Endothelial cell of umbilical vein (primary cell): Measurements from ENCODE around the gene MRM2. TPM values are rescaled to one million over a fixed set of nuclear protein-coding genes. Genes with fewer than 3 reads are reported as not detected.

Source experiments
- Bru-seq: library from RNA; stranded (reverse); fragments of 400-500 nt; gene quantifications from one replicate; lab custom pipeline; 2021; lab: Mats Ljungman, UMichigan
- BruChase-seq, 2 experiments: library from RNA; stranded (reverse); fragments of 400-500 nt; gene quantifications; one replicate each; lab custom pipeline; 2021; lab: Mats Ljungman, UMichigan
- BruUV-seq: library from RNA; stranded (reverse); fragments of 400-500 nt; replicated peaks from 2 replicates; lab custom pipeline; 2021; lab: Mats Ljungman, UMichigan
- CTCF ChIA-PET: fragments of 300-600, 350-600 bp; sonication (Branson Sonifier 250); formaldehyde crosslinking; loops from one replicate; lab custom pipeline; 2021; ENCODE audit warnings: antibody characterized with exemption, inconsistent platforms; lab: Charles Lee
- POLR2A ChIA-PET: fragments of 300-600, 350-600 bp; sonication (Branson Sonifier 250); formaldehyde crosslinking; loops from one replicate; lab custom pipeline; 2021; ENCODE audit warnings: antibody characterized with exemption, inconsistent platforms; lab: Charles Lee
- DNase-seq: peaks from one replicate; pipeline ENCODE4 v3.0.0-alpha.2; 2011; ENCODE audit warnings: low read depth, low spot score
- FAIRE-seq: peaks from 2 replicates; lab custom pipeline; 2011; peaks lifted over from hg19 to GRCh38; lab: Jason Lieb, UNC
- H2AFZ ChIP-seq: 2 replicates; pipeline ENCODE4 v1.6.0; 2012; ENCODE audit warnings: low read depth, low read length, control low read depth, inconsistent platforms
- H3K27ac ChIP-seq: 2 replicates; pipeline ENCODE4 v1.5.1; 2011; ENCODE audit warnings: low read depth, mild to moderate bottlenecking, control low read depth, low read length, moderate library complexity; ENCODE audit not compliant: insufficient read depth
- H3K27me3 ChIP-seq, 2 experiments: 2 replicates each; pipeline versions ENCODE4 v1.6.0 to v1.6.1; 2011; ENCODE audit warnings: low read length in 2 of 2, mixed read lengths in 1 of 2; ENCODE audit not compliant: control insufficient read depth in 2 of 2, insufficient read depth in 2 of 2
- H3K36me3 ChIP-seq, 2 experiments: 2 replicates in 1 of 2; 3 replicates in 1 of 2; pipeline ENCODE4 v1.5.1; 2011; ENCODE audit warnings: low read length in 2 of 2, mild to moderate bottlenecking in 1 of 2, moderate library complexity in 1 of 2; ENCODE audit not compliant: control insufficient read depth in 2 of 2, insufficient read depth in 2 of 2; ENCODE audit errors: extremely low read depth in 1 of 2
- H3K4me1 ChIP-seq: 3 replicates; pipeline ENCODE4 v1.5.1; 2011; ENCODE audit warnings: mild to moderate bottlenecking, low read length; ENCODE audit not compliant: control insufficient read depth, insufficient read depth; ENCODE audit errors: extremely low read depth
- H3K4me2 ChIP-seq: 2 replicates; pipeline ENCODE4 v1.6.1; 2011; ENCODE audit warnings: low read length, control low read depth, mixed read lengths; ENCODE audit not compliant: insufficient read depth
- H3K4me3 ChIP-seq, 3 experiments: fragments of 200-600 bp in 1 of 3; sonication (generic), shearing (Covaris generic) in 1 of 3; replicated peaks in 1 of 3; 2 replicates each; pipeline ENCODE4 v1.5.1; 2011 to 2016; ENCODE audit warnings: control low read depth in 3 of 3, low read length in 3 of 3, mild to moderate bottlenecking in 2 of 3, inconsistent platforms in 1 of 3, low read depth in 1 of 3, moderate library complexity in 1 of 3; ENCODE audit not compliant: insufficient read depth in 1 of 3
- H3K79me2 ChIP-seq: 2 replicates; pipeline ENCODE4 v1.6.0; 2012; ENCODE audit warnings: low read length, inconsistent platforms; ENCODE audit not compliant: control insufficient read depth, insufficient read depth
- H3K9ac ChIP-seq: replicated peaks from 2 replicates; pipeline ENCODE3; 2011; ENCODE audit warnings: low read length, control low read depth; ENCODE audit not compliant: insufficient read depth; ENCODE audit errors: extremely low read depth
- H3K9me1 ChIP-seq: replicated peaks from 3 replicates; pipeline ENCODE4 v1.6.0; 2011; ENCODE audit warnings: mild to moderate bottlenecking, low read length; ENCODE audit not compliant: control insufficient read depth, insufficient read depth; ENCODE audit errors: extremely low read depth
- H3K9me3 ChIP-seq: replicated peaks from 2 replicates; pipeline ENCODE4 v1.5.1; 2012; ENCODE audit warnings: low read length, inconsistent platforms; ENCODE audit not compliant: control insufficient read depth, insufficient read depth
- H4K20me1 ChIP-seq: replicated peaks from 2 replicates; pipeline ENCODE3; 2011; ENCODE audit warnings: mild to moderate bottlenecking, low read length; ENCODE audit not compliant: control insufficient read depth, insufficient read depth; ENCODE audit errors: extremely low read depth
- FOS ChIP-seq: IDR thresholded peaks from 2 replicates; pipeline ENCODE4 v1.6.1; 2011; ENCODE audit warnings: mild to moderate bottlenecking, low read length, moderate library complexity, borderline replicate concordance; ENCODE audit not compliant: insufficient read depth
- MAX ChIP-seq: IDR thresholded peaks from 2 replicates; pipeline ENCODE4 v1.6.1; 2011; ENCODE audit not compliant: insufficient read depth, insufficient read length
- MYC ChIP-seq: IDR thresholded peaks from one replicate; pipeline ENCODE4 v1.6.1; 2011; ENCODE audit warnings: mild to moderate bottlenecking, low read depth, low read length
- POLR2A ChIP-seq: IDR thresholded peaks from 2 replicates; pipeline ENCODE4 v1.6.1; 2012; ENCODE audit warnings: low read depth, mild to moderate bottlenecking, control low read depth, low read length
- POLR2AphosphoS5 ChIP-seq: IDR thresholded peaks from 2 replicates; pipeline ENCODE4 v1.6.1; 2012; ENCODE audit warnings: low read depth, mild to moderate bottlenecking, control low read depth, low read length, moderate library complexity; ENCODE audit not compliant: insufficient read depth
- dilution Hi-C: fragments of 300-500 bp; cut with MboI; formaldehyde crosslinking; loops from one replicate; pipeline ENCODE4 v1.15.0; 2019; ENCODE audit warnings: low sequenced_read_pairs; ENCODE audit not compliant: extremely low pct_ligation_motif_present
- intact Hi-C: fragments of 100-400 bp; cut with micrococcal nuclease; formaldehyde crosslinking; loops from one replicate; pipeline ENCODE4 v1.10.0; 2022
- long read RNA-seq: library from polyadenylated mRNA; stranded (forward); transcript quantifications from one replicate; pipeline ENCODE4 v2.0.0, GENCODE V29; 2021
- polyA minus RNA-seq, 3 experiments: library from RNA; depleted of rRNA, polyadenylated mRNA; stranded (reverse); fragments of >200 nt; gene quantifications; 1 replicate in 1 of 3; 2 replicates in 2 of 3; pipeline ENCODE4 v1.2.3, GENCODE V29; 2011
- polyA plus RNA-seq, 4 experiments: library from polyadenylated mRNA; depleted of rRNA in 3 of 4; stranded (reverse) in 3 of 4; unstranded in 1 of 4; fragments of >200 nt; gene quantifications; 2 replicates each; pipeline versions ENCODE4 v1.2.1 to v1.2.3, GENCODE V29; 2011 to 2012; ENCODE audit warnings: missing spikeins in 1 of 4
- total RNA-seq: library from RNA; stranded (reverse); gene quantifications from 2 replicates; pipeline ENCODE4 v1.2.3, GENCODE V29; 2021
- TF ChIP-seq, protein P1 (sequence below), 2 donors: IDR thresholded peaks; 1 replicate in 1 of 2; 2 replicates in 1 of 2; pipeline ENCODE4 v1.5.1; 2011; ENCODE audit warnings: low read length in 2 of 2, mild to moderate bottlenecking in 2 of 2, moderate library complexity in 2 of 2, control low read depth in 1 of 2, inconsistent platforms in 1 of 2, low read depth in 1 of 2; ENCODE audit not compliant: insufficient read depth in 1 of 2; ENCODE audit errors: extremely low read depth in 1 of 2

Gene MRM2
- total RNA-seq: 20.8 and 21.3 TPM in 2 replicates
- 8.2 and 10.6 TPM in 2 replicates for polyA plus RNA-seq
- polyA plus RNA-seq (2011; cell fraction: cytosol; rRNA removed): 12.9 and 15.6 TPM in 2 replicates
- 6.6 and 8.0 TPM in 2 replicates for polyA plus RNA-seq (2011; cell fraction: nucleus; rRNA removed)
- 15.3 and 18.3 TPM in 2 replicates for polyA plus RNA-seq (2012)
- 10.1 and 12.2 TPM in 2 replicates for polyA minus RNA-seq
- 12.2 TPM for polyA minus RNA-seq (2011; cell fraction: cytosol; rRNA and poly(A)+ RNA removed)
- 2.6 and 4.6 TPM in 2 replicates for polyA minus RNA-seq (2011; cell fraction: nucleus; rRNA and poly(A)+ RNA removed)
- percentile 67 among the genes with signal in this experiment for Bru-seq, nascent RNA
- BruChase-seq, experiment 1, labeled RNA remaining after a 6-hour chase: percentile 66 among the genes with signal in this experiment
- BruChase-seq, experiment 2, labeled RNA remaining after a 2-hour chase: percentile 71 among the genes with signal in this experiment
- long read RNA-seq, transcript MRM2-204 (3 exons, 1,819 nt): minor isoform, 10 of 96 reads
- long read RNA-seq, transcript MRM2-205 (4 exons, 2,511 nt): minor isoform, 6 of 96 reads
- long read RNA-seq, transcript MRM2-201 (3 exons, 1,601 nt): major isoform, 35 of 96 reads
- long read RNA-seq, partial matches to known transcripts: 8 of 96 reads
- long read RNA-seq, other reads (novel, unspliced or antisense): 37 of 96 reads

- ChIA-PET POLR2A (interaction anchor here (0.6 to 1.1 kb wide), 3 partner anchors 10 to 112 kb away, joined by 3 to 9 read pairs (median 4); partner anchors contain the start of gene EIF3B), CTCF (interaction anchor here (0.6 to 1.9 kb wide), 6 partner anchors 9 to 661 kb away, joined by 3 to 11 read pairs (median 4); partner anchors contain the start of gene MAD1L1)
- H3K4me2 ChIP-seq: peak within 1 kb of the TSS; percentile 75
- peak within 1 kb of the TSS; percentile 61 to 99 (median 67) for H3K4me3 ChIP-seq
- H2AFZ ChIP-seq: peak within 1 kb of the TSS; percentile 77
- H3K4me1 ChIP-seq: peaks cover 6% of the 10 kb centered on the region
- no peaks in the 10 kb centered on the region for H3K27me3 ChIP-seq
- FAIRE-seq: peak; percentile 60
- H4K20me1 ChIP-seq: no peaks in the 10 kb centered on the region
- no peaks in the 10 kb centered on the region for H3K9me3 ChIP-seq
- intact Hi-C loops (loop anchor here (1.0 kb wide), 1 partner anchor 10 kb away; the partner anchor contains the start of gene MAD1L1), dilution Hi-C loops (no loop called here)
- peak within 1 kb of the TSS; percentile 19 for H3K27ac ChIP-seq
- TF ChIP-seq POLR2AphosphoS5 (peak; percentile 97), MAX (no peak), POLR2A (peak; percentile 79), FOS (no peak), MYC (no peak)
- TF ChIP-seq, protein P1, sequence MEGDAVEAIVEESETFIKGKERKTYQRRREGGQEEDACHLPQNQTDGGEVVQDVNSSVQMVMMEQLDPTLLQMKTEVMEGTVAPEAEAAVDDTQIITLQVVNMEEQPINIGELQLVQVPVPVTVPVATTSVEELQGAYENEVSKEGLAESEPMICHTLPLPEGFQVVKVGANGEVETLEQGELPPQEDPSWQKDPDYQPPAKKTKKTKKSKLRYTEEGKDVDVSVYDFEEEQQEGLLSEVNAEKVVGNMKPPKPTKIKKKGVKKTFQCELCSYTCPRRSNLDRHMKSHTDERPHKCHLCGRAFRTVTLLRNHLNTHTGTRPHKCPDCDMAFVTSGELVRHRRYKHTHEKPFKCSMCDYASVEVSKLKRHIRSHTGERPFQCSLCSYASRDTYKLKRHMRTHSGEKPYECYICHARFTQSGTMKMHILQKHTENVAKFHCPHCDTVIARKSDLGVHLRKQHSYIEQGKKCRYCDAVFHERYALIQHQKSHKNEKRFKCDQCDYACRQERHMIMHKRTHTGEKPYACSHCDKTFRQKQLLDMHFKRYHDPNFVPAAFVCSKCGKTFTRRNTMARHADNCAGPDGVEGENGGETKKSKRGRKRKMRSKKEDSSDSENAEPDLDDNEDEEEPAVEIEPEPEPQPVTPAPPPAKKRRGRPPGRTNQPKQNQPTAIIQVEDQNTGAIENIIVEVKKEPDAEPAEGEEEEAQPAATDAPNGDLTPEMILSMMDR (IDR thresholded peaks at IDR 0.05; ENCODE audit: extremely low read depth in 1 of 2, insufficient read depth in 1 of 2, low read depth in 1 of 2, low read length in 2 of 2): no peak
- H3K79me2 ChIP-seq: peaks cover 15% of the 10 kb centered on the region
- peaks cover 3 to 16% of the 10 kb centered on the region in 2 experiments for H3K36me3 ChIP-seq
- peak; percentile 65 for DNase-seq
- H3K9me1 ChIP-seq: no peaks in the 10 kb centered on the region
- peak within 1 kb of the TSS; percentile 61 for H3K9ac ChIP-seq
- no TSS peak for BruUV-seq
These were observed at the start of gene MRM2, which contains the start of gene NUDT1 for GRCh38 chr7:2241580-2242540. Gene MRM2 (minus strand): TSS chr7:2242205. CDS start chr7:2242169, 36 bp downstream. Gene NUDT1 (plus strand): TSS chr7:2242226. CDS start chr7:2244575, 2,349 bp downstream.
